ENCODE measurements around the gene SCUBE3. TPM values are rescaled to one million over a fixed set of nuclear protein-coding genes. Genes with fewer than 3 reads are reported as not detected.

The SCUBE3 gene
- total and polyA plus RNA-seq, 2 of the 13 experiments (the other 11 are each of a cell fraction or from before 2014, with no cell fraction given): not detected

DNA sequence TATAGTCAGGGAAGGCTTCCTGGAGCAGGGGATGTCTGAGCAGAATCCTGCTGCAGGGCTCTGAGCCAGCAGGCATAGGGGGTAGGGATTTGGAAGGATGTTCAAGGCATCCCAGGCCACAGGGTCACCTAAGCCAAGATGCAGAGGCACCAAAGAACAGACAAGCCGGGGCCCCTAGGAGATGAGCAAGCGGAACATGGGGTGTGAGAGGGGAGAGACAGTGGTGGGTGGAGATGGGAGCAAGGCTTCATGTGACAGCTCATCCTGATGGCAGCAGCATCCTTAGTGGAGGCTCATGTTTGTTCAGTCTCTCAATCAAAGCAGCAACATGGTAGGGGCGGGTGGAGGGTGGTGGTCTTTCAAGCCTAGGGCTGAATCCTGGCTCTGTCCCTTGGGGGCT lies 42.9 kb upstream of the SCUBE3 start:
- TF ChIP-seq SMARCC2 (IDR thresholded peaks at IDR 0.05): no peak
- no peak for TF ChIP-seq PCBP1 (IDR thresholded peaks at IDR 0.05; ENCODE audit: borderline replicate concordance, low read depth, low read length)
- no peak for TF ChIP-seq MEIS2 (CRISPR knock-in tag; IDR thresholded peaks at IDR 0.05)
- no peak for TF ChIP-seq AGO2 (optimal IDR thresholded peaks at IDR 0.05; ENCODE audit: low read depth, low read length)
- no peak for TF ChIP-seq SCMH1 (CRISPR knock-in tag; IDR thresholded peaks at IDR 0.05; ENCODE audit: borderline replicate concordance)
- TF ChIP-seq, protein P1, sequence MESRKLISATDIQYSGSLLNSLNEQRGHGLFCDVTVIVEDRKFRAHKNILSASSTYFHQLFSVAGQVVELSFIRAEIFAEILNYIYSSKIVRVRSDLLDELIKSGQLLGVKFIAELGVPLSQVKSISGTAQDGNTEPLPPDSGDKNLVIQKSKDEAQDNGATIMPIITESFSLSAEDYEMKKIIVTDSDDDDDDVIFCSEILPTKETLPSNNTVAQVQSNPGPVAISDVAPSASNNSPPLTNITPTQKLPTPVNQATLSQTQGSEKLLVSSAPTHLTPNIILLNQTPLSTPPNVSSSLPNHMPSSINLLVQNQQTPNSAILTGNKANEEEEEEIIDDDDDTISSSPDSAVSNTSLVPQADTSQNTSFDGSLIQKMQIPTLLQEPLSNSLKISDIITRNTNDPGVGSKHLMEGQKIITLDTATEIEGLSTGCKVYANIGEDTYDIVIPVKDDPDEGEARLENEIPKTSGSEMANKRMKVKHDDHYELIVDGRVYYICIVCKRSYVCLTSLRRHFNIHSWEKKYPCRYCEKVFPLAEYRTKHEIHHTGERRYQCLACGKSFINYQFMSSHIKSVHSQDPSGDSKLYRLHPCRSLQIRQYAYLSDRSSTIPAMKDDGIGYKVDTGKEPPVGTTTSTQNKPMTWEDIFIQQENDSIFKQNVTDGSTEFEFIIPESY (CRISPR knock-in tag; IDR thresholded peaks at IDR 0.05): no peak
- TF ChIP-seq ATRX (CRISPR knock-in tag; IDR thresholded peaks at IDR 0.05; ENCODE audit: borderline replicate concordance): no peak
- TF ChIP-seq ZNF850 (CRISPR knock-in tag; conservative IDR thresholded peaks at IDR 0.05): no peak
- no peak for TF ChIP-seq MATR3 (CRISPR knock-in tag; IDR thresholded peaks at IDR 0.05)
- TF ChIP-seq CHCHD3 (CRISPR knock-in tag; IDR thresholded peaks at IDR 0.05): no peak
- no peak for TF ChIP-seq ERF (CRISPR knock-in tag; IDR thresholded peaks at IDR 0.05)
- TF ChIP-seq ZNF354B (CRISPR knock-in tag; IDR thresholded peaks at IDR 0.05): no peak
- TF ChIP-seq NFKB2 (CRISPR knock-in tag; IDR thresholded peaks at IDR 0.05; ENCODE audit: borderline replicate concordance): no peak
- no peak for TF ChIP-seq HOXA5 (CRISPR knock-in tag; IDR thresholded peaks at IDR 0.05)
- no peak for TF ChIP-seq ZBTB3 (CRISPR knock-in tag; IDR thresholded peaks at IDR 0.05; ENCODE audit: borderline replicate concordance, low read depth)
- no peak for TF ChIP-seq ZNF142 (CRISPR knock-in tag; IDR thresholded peaks at IDR 0.05)
- no peak for TF ChIP-seq ZNF12 (CRISPR knock-in tag; IDR thresholded peaks at IDR 0.05)
- TF ChIP-seq SALL1 (CRISPR knock-in tag; IDR thresholded peaks at IDR 0.05): no peak
- H3K9ac ChIP-seq (ENCODE audit: insufficient read depth, low read depth, low read length): no peak overlapping the region
- peaks cover 0 to 11% of the 10 kb centered on the region in 2 experiments; a peak in 1 of 5 replicates for H3K27me3 ChIP-seq (ENCODE audit: control insufficient read depth in 1 of 2, insufficient read depth in 2 of 2, low read length in 2 of 2)
- intact Hi-C loops (cut with micrococcal nuclease; ENCODE audit: unreplicated experiment): no loop called here
- CTCF ChIA-PET (ENCODE audit: low intra/inter-chr PET ratio, low total read pairs): no interaction called here
- H3K4me3 ChIP-seq (replicated peaks in 1 of 3; ENCODE audit: insufficient read depth in 1 of 3, low read depth in 2 of 3, low read length in 3 of 3): no peak overlapping the region
- peaks cover 13% of the 10 kb centered on the region for H3K4me1 ChIP-seq (ENCODE audit: insufficient read depth, low read length)
- H3K79me2 ChIP-seq (ENCODE audit: insufficient read depth, low read length): no peaks in the 10 kb centered on the region
- in situ Hi-C loops (cut with HindIII; ENCODE audit: extremely low pct_ligation_motif_present, low pct_unique_long_range_greater_than_20kb): no loop called here
- no peaks in the 10 kb centered on the region for H3K36me3 ChIP-seq (replicated peaks in 1 of 2; ENCODE audit: control insufficient read depth in 1 of 2, insufficient read depth in 2 of 2, low read length in 2 of 2)
- no peak for FAIRE-seq
- no TSS peak for BruUV-seq (replicated peaks)
- H3K9me3 ChIP-seq (ENCODE audit: low read length): 0 out of 2 replicates have a peak, but pooled peaks cover 4% of the 10 kb centered on the region
- no peak overlapping the region for H3K4me2 ChIP-seq (ENCODE audit: low read depth, low read length)
- WGBS (ENCODE audit: low lambda C conversion rate): 42% methylated on average over 3 of the region's 3 CpGs
- POLR2A ChIA-PET: no interaction called here
- no peaks in the 10 kb centered on the region for H4K20me1 ChIP-seq (ENCODE audit: insufficient read depth, low read length)
- DNase-seq (ENCODE audit: low spot score): no peak
- H2AFZ ChIP-seq (ENCODE audit: low read length): no peak overlapping the region
- H3K27ac ChIP-seq (ENCODE audit: extremely low read length, insufficient read depth, low read length): no peak overlapping the region
- no peak for ATAC-seq
